Liver (tissue), 9 donors: ENCODE data around the gene KLF2. TPM values are rescaled to one million over a fixed set of nuclear protein-coding genes. Genes with fewer than 3 reads are reported as not detected.

Source experiments
- DNase-seq: peaks from one replicate; pipeline ENCODE4 v3.0.0-alpha.2; 2017; ENCODE audit warnings: low spot score
- H3K27ac ChIP-seq, 2 donors: one replicate each; pipeline ENCODE4 v1.7.0; 2013; ENCODE audit warnings: inconsistent platforms in 2 of 2, low read length in 2 of 2, control low read depth in 1 of 2, low read depth in 1 of 2, mild to moderate bottlenecking in 1 of 2
- H3K27me3 ChIP-seq, 4 donors: one replicate each; pipeline versions ENCODE4 v1.6.1 to v1.7.0; 2013; ENCODE audit warnings: low read length in 3 of 4, inconsistent platforms in 1 of 4, mild to moderate bottlenecking in 1 of 4, moderate library complexity in 1 of 4; ENCODE audit not compliant: control insufficient read depth in 4 of 4, insufficient read depth in 4 of 4
- H3K36me3 ChIP-seq, 4 donors: one replicate each; pipeline versions ENCODE4 v1.6.1 to v1.7.0; 2013; ENCODE audit warnings: low read length in 3 of 4, mild to moderate bottlenecking in 3 of 4, low read depth in 1 of 4, moderate library complexity in 1 of 4; ENCODE audit not compliant: control insufficient read depth in 4 of 4, insufficient read depth in 3 of 4
- H3K4me1 ChIP-seq, 4 donors: one replicate each; pipeline versions ENCODE4 v1.6.1 to v1.7.0; 2013; ENCODE audit warnings: low read length in 3 of 4, mild to moderate bottlenecking in 3 of 4, moderate library complexity in 1 of 4; ENCODE audit not compliant: control insufficient read depth in 4 of 4, insufficient read depth in 4 of 4
- H3K4me3 ChIP-seq, 3 donors: one replicate each; pipeline versions ENCODE4 v1.6.1 to v1.7.0; 2013; ENCODE audit warnings: low read length in 3 of 3, control low read depth in 1 of 3, low read depth in 1 of 3, mild to moderate bottlenecking in 1 of 3
- H3K9ac ChIP-seq, 2 donors: one replicate each; pipeline ENCODE4 v1.7.0; 2013; ENCODE audit warnings: low read length in 2 of 2, mild to moderate bottlenecking in 2 of 2, moderate library complexity in 2 of 2, control low read depth in 1 of 2, low read depth in 1 of 2
- H3K9me3 ChIP-seq, 4 donors: one replicate each; pipeline versions ENCODE4 v1.6.1 to v1.7.0; 2013; ENCODE audit warnings: low read length in 3 of 4; ENCODE audit not compliant: control insufficient read depth in 4 of 4
- ATF3 ChIP-seq: IDR thresholded peaks from 2 replicates; pipeline ENCODE4 v1.6.1; 2016; ENCODE audit warnings: antibody characterized with exemption
- CTCF ChIP-seq: fragments of 150-350 bp; IDR thresholded peaks from 2 replicates; pipeline ENCODE4 v1.5.1; 2017; ENCODE audit warnings: improper control_type of control experiment, low read depth, low read length; ENCODE audit not compliant: missing input control
- EGR1 ChIP-seq, 2 donors: IDR thresholded peaks; 2 replicates each; pipeline ENCODE4 v1.6.1; 2016 to 2018; ENCODE audit warnings: antibody characterized with exemption in 2 of 2, low read depth in 2 of 2
- FOXA1 ChIP-seq: IDR thresholded peaks from 2 replicates; pipeline ENCODE4 v1.6.1; 2016; ENCODE audit warnings: antibody characterized with exemption
- FOXA2 ChIP-seq: IDR thresholded peaks from 2 replicates; pipeline ENCODE4 v1.6.1; 2016; ENCODE audit warnings: antibody characterized with exemption
- GABPA ChIP-seq, 2 donors: IDR thresholded peaks in 1 of 2; conservative IDR thresholded peaks in 1 of 2; 2 replicates each; pipeline ENCODE4 v1.6.1; 2016; ENCODE audit warnings: antibody characterized with exemption in 2 of 2, mild to moderate bottlenecking in 1 of 2, moderate library complexity in 1 of 2
- HNF4A ChIP-seq, 2 donors: conservative IDR thresholded peaks; 2 replicates each; pipeline ENCODE4 v1.6.1; 2016; ENCODE audit warnings: antibody characterized with exemption in 2 of 2, mild to moderate bottlenecking in 2 of 2
- HNF4G ChIP-seq: IDR thresholded peaks from 2 replicates; pipeline ENCODE4 v1.6.1; 2016; ENCODE audit warnings: antibody characterized with exemption
- JUND ChIP-seq, 2 donors: IDR thresholded peaks; 2 replicates each; pipeline ENCODE4 v1.6.1; 2016; ENCODE audit warnings: antibody characterized with exemption in 2 of 2
- MAX ChIP-seq: IDR thresholded peaks from 2 replicates; pipeline ENCODE4 v1.6.1; 2016; ENCODE audit warnings: antibody characterized with exemption
- NR2F2 ChIP-seq: IDR thresholded peaks from 2 replicates; pipeline ENCODE4 v1.6.1; 2016; ENCODE audit warnings: antibody characterized with exemption
- RAD21 ChIP-seq, 2 donors: IDR thresholded peaks; 2 replicates each; pipeline ENCODE4 v1.6.1; 2016; ENCODE audit warnings: antibody characterized with exemption in 2 of 2, mild to moderate bottlenecking in 2 of 2
- REST ChIP-seq: IDR thresholded peaks from 2 replicates; pipeline ENCODE4 v1.6.1; 2016; ENCODE audit warnings: antibody characterized with exemption, mild to moderate bottlenecking
- RXRA ChIP-seq, 2 donors: IDR thresholded peaks; 2 replicates each; pipeline ENCODE4 v1.6.1; 2017 to 2018; ENCODE audit warnings: antibody characterized with exemption in 2 of 2, mild to moderate bottlenecking in 1 of 2
- SP1 ChIP-seq: IDR thresholded peaks from 2 replicates; pipeline ENCODE4 v1.6.1; 2018; ENCODE audit warnings: antibody characterized with exemption, mild to moderate bottlenecking
- TAF1 ChIP-seq: conservative IDR thresholded peaks from 2 replicates; pipeline ENCODE4 v1.6.1; 2016; ENCODE audit warnings: antibody characterized with exemption, mild to moderate bottlenecking
- YY1 ChIP-seq: IDR thresholded peaks from 2 replicates; pipeline ENCODE4 v1.6.1; 2016; ENCODE audit warnings: antibody characterized with exemption, mild to moderate bottlenecking
- ZBTB33 ChIP-seq: IDR thresholded peaks from 2 replicates; pipeline ENCODE4 v1.6.1; 2016; ENCODE audit warnings: antibody characterized with exemption
- WGBS: extraction: QIAGEN DNeasy Blood & Tissue Kit; methylation state at CpG from one replicate; pipeline ENCODE4 v1.1.7; 2013; 5-methylcytosine and 5-hydroxymethylcytosine counted together
- polyA plus RNA-seq, 2 donors: library from polyadenylated mRNA; stranded (reverse) in 1 of 2; unstranded in 1 of 2; fragments of 200-250 nt in 1 of 2; fragments of >200 nt in 1 of 2; fragmentation: Nextera tagmentation in 1 of 2; extraction: Ambion mirVana in 1 of 2; gene quantifications; one replicate each; pipeline versions ENCODE4 v1.2.1 to v1.2.3, GENCODE V29; 2013 to 2015
- total RNA-seq, 2 donors: library from RNA; depleted of rRNA; stranded (reverse); fragments of >200 nt; gene quantifications; one replicate each; pipeline ENCODE4 v1.2.3, GENCODE V29; 2014
- donor health status: healthy.
- donor health status: healthy.
- donor health status: healthy.
- donor health status: healthy.
- donor health status: healthy.

Gene KLF2
- total and polyA plus RNA-seq, 4 donors, result 3.9 to 11.2 (median 4.2) TPM

- Histone ChIP-seq H3K4me3 (no peak overlapping the region), H3K27ac (peak overlapping the region; percentile 62 to 70), H3K36me3 (no peaks in the 10 kb centered on the region), H3K27me3 (no peaks in the 10 kb centered on the region), H3K9ac (no peak overlapping the region), H3K9me3 (no peaks in the 10 kb centered on the region), H3K4me1 (no peaks in the 10 kb centered on the region)
- TF ChIP-seq TAF1 (no peak), NR2F2 (peak; percentile 99), MAX (no peak), JUND (IDR thresholded peaks at IDR 0.05) (no peak), CTCF (no peak), FOXA2 (no peak), RXRA (IDR thresholded peaks at IDR 0.05) (peak in 1 of 2 donors; percentile 41), EGR1 (IDR thresholded peaks at IDR 0.05; ENCODE audit: low read depth in 2 of 2) (no peak), RAD21 (IDR thresholded peaks at IDR 0.05) (peak in 1 of 2 donors; percentile 10), HNF4A (conservative IDR thresholded peaks at IDR 0.05) (no peak), FOXA1 (no peak), YY1 (no peak), SP1 (peak; percentile 50), ZBTB33 (no peak), REST (no peak), HNF4G (no peak), GABPA (IDR thresholded peaks at IDR 0.05 in 1 of 2, conservative IDR thresholded peaks at IDR 0.05 in 1 of 2) (no peak), ATF3 (no peak)
- no peak for DNase-seq
- WGBS, result 47% methylated on average over 13 of the region's 13 CpGs
Measured at GRCh38 chr19:16315825-16316505, 8.7 kb upstream of the KLF2 start.
